SK-N-SH (cell line): ENCODE measurements around the gene CDX1. TPM values are rescaled to one million over a fixed set of nuclear protein-coding genes. Genes with fewer than 3 reads are reported as not detected.

ENCODE experiments used
- CTCF ChIA-PET: fragments of 300-600, 350-600 bp; formaldehyde crosslinking; extraction: SDS; loops from one replicate; lab custom pipeline; 2021; lab: Yijun Ruan, JAX
- POLR2A ChIA-PET: fragments of 350-600 bp; sonication (Branson Sonifier 250); formaldehyde crosslinking; extraction: SDS; loops from one replicate; lab custom pipeline; 2020; ENCODE audit warnings: antibody characterized with exemption, inconsistent platforms; lab: Yijun Ruan, JAX
- DNase-seq: peaks from one replicate; pipeline ENCODE4 v3.0.0; 2012
- H2AFZ ChIP-seq: fragments of 200-600 bp; sonication (generic); 2 replicates; pipeline ENCODE4 v1.8.1; 2016; ENCODE audit warnings: antibody characterized with exemption, mild to moderate bottlenecking, low read depth
- H3F3A ChIP-seq: fragments of 200-600 bp; sonication (generic); replicated peaks from 2 replicates; pipeline ENCODE3; 2016; ENCODE audit warnings: antibody characterized with exemption, mild to moderate bottlenecking; ENCODE audit not compliant: insufficient read depth
- H3K27ac ChIP-seq, 2 experiments: fragments of 200-500 bp in 1 of 2; fragments of 200-600 bp in 1 of 2; sonication (Bioruptor generic) in 1 of 2; sonication (generic), shearing (Covaris generic) in 1 of 2; 2 replicates each; pipeline versions ENCODE4 v1.5.1 to v1.6.1; 2014 to 2016; ENCODE audit warnings: low read depth in 2 of 2, inconsistent platforms in 1 of 2, low read length in 1 of 2, mild to moderate bottlenecking in 1 of 2, mixed read lengths in 1 of 2
- H3K27me3 ChIP-seq: fragments of 200-600 bp; sonication (generic), shearing (Covaris generic); 2 replicates; pipeline ENCODE4 v1.6.1; 2016; ENCODE audit warnings: mixed run types; ENCODE audit not compliant: insufficient read depth
- H3K36me3 ChIP-seq, 2 experiments: fragments of 200-500 bp in 1 of 2; fragments of 200-600 bp in 1 of 2; sonication (Bioruptor generic) in 1 of 2; sonication (generic) in 1 of 2; replicated peaks in 1 of 2; 2 replicates each; pipeline versions ENCODE3 to v1.5.1; 2014 to 2016; ENCODE audit warnings: low read length in 1 of 2, mild to moderate bottlenecking in 1 of 2; ENCODE audit not compliant: insufficient read depth in 2 of 2, control insufficient read depth in 1 of 2
- H3K4me1 ChIP-seq, 2 experiments: fragments of 200-500 bp in 1 of 2; fragments of 200-600 bp in 1 of 2; sonication (Bioruptor generic) in 1 of 2; sonication (generic), shearing (Covaris generic) in 1 of 2; 2 replicates each; pipeline versions ENCODE4 v1.5.1 to v1.6.1; 2014 to 2016; ENCODE audit warnings: low read depth in 1 of 2, low read length in 1 of 2, mixed run types in 1 of 2; ENCODE audit not compliant: insufficient read depth in 2 of 2, control insufficient read depth in 1 of 2
- H3K4me2 ChIP-seq: fragments of 200-600 bp; sonication (generic), shearing (Covaris generic); 2 replicates; pipeline ENCODE4 v1.6.1; 2017; ENCODE audit warnings: mixed run types
- H3K4me3 ChIP-seq, 2 experiments: fragments of 200-500 bp in 1 of 2; fragments of 200-600 bp in 1 of 2; sonication (Bioruptor generic) in 1 of 2; sonication (generic), shearing (Covaris generic) in 1 of 2; 2 replicates each; pipeline versions ENCODE4 v1.5.1 to v1.8.1; 2014 to 2016; ENCODE audit warnings: low read depth in 2 of 2, inconsistent platforms in 1 of 2, low read length in 1 of 2, mild to moderate bottlenecking in 1 of 2, mixed read lengths in 1 of 2, moderate library complexity in 1 of 2
- H3K79me2 ChIP-seq: fragments of 200-600 bp; sonication (generic); 2 replicates; pipeline ENCODE4 v1.8.1; 2017; ENCODE audit warnings: mild to moderate bottlenecking; ENCODE audit not compliant: insufficient read depth
- H3K9ac ChIP-seq: fragments of 200-600 bp; sonication (generic); 2 replicates; pipeline ENCODE4 v1.6.1; 2017; ENCODE audit warnings: mixed run types
- H3K9me2 ChIP-seq: fragments of 200-600 bp; sonication (generic); 2 replicates; pipeline ENCODE4 v1.6.1; 2017; ENCODE audit warnings: mixed run types
- H3K9me3 ChIP-seq: fragments of 200-600 bp; sonication (generic); 2 replicates; pipeline ENCODE4 v1.6.1; 2017; ENCODE audit warnings: mixed run types, mild to moderate bottlenecking, moderate library complexity
- H4K20me1 ChIP-seq: fragments of 200-600 bp; sonication (generic); 2 replicates; pipeline ENCODE4 v1.6.1; 2017; ENCODE audit warnings: mild to moderate bottlenecking, mixed run types; ENCODE audit not compliant: insufficient read depth
- CTCF ChIP-seq: fragments of 200-600 bp; sonication (generic); IDR thresholded peaks from 2 replicates; pipeline ENCODE4 v1.6.1; 2017; ENCODE audit warnings: antibody characterized with exemption, mild to moderate bottlenecking, moderate library complexity
- PBX3 ChIP-seq: IDR thresholded peaks from 2 replicates; pipeline ENCODE4; 2012
- RAD21 ChIP-seq: IDR thresholded peaks from 2 replicates; pipeline ENCODE4 v1.6.1; 2012; ENCODE audit warnings: mild to moderate bottlenecking, low read length
- REST ChIP-seq: IDR thresholded peaks from 2 replicates; pipeline ENCODE4 v1.6.1; 2012; ENCODE audit warnings: mild to moderate bottlenecking, low read depth, low read length, moderate library complexity
- SMC3 ChIP-seq: IDR thresholded peaks from 2 replicates; pipeline ENCODE4 v1.6.1; 2012; ENCODE audit warnings: low read depth, low read length, improper control_type of control experiment
- USF1 ChIP-seq: IDR thresholded peaks from 2 replicates; pipeline ENCODE4 v1.4.0; 2012; ENCODE audit warnings: low read depth, borderline replicate concordance
- WGBS: methylation state at CpG from one replicate; pipeline ENCODE4 v1.1.6; 2017; ENCODE audit warnings: low lambda C conversion rate; 5-methylcytosine and 5-hydroxymethylcytosine counted together
- polyA plus RNA-seq, 3 experiments: library from polyadenylated mRNA; depleted of rRNA; stranded (reverse); fragments of >200 nt; gene quantifications; 2 replicates each; pipeline ENCODE4 v1.2.3, GENCODE V29; 2012
- TF ChIP-seq, protein P1 (sequence below): fragments of 150-350 bp; IDR thresholded peaks from 2 replicates; pipeline ENCODE4 v1.6.1; 2016; ENCODE audit warnings: mild to moderate bottlenecking, low read depth, low read length

CDX1 gene
- polyA plus RNA-seq, 1 of the 3 experiments (the other 2 are of a cell fraction) = 0.23 TPM

DNA sequence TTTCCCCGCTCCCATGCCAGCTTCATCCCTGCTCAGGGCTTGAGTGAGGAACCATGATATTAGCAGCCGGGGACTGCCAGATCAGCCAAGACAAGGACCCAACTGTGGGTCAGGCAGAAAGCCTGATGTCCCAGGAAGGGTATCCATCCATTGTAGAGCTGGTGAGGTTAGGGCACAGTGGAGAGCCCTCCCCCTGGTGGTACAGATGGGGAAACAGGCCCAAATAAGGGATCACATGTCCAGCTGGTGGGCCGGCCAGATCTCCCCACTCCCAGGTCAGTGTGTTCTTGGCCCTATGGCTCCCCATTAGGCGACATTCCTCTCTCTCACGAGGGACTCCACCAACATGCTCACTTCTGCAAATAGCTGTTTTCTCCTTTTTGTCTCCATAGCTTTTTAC is 9.0 kb downstream of the CDX1 start:
- ChIA-PET CTCF (interaction anchor here (0.6 to 10.7 kb wide), 26 partner anchors 9 to 793 kb away, joined by 3 to 90 read pairs (median 4); partner anchors contain the start of genes CDX1, PDGFRB and SLC6A7), POLR2A (no interaction called here)
- Histone ChIP-seq H2AFZ (no peak overlapping the region), H3K4me1 (no peaks in the 10 kb centered on the region; a peak in 1 of 4 replicates), H3K9me2 (no peaks in the 10 kb centered on the region), H3K9me3 (no peaks in the 10 kb centered on the region), H3K4me3 (no peak overlapping the region), H3K4me2 (no peak overlapping the region), H3K27ac (no peak overlapping the region), H3K79me2 (no peaks in the 10 kb centered on the region), H3K27me3 (no peaks in the 10 kb centered on the region), H3K9ac (no peak overlapping the region), H3K36me3 (no peaks in the 10 kb centered on the region), H4K20me1 (no peaks in the 10 kb centered on the region), H3F3A (no peaks in the 10 kb centered on the region)
- 83% methylated on average over 4 of the region's 5 CpGs for WGBS
- DNase-seq = peak; percentile 83
- TF ChIP-seq REST = no peak
- no peak for TF ChIP-seq PBX3
- TF ChIP-seq, protein P1, sequence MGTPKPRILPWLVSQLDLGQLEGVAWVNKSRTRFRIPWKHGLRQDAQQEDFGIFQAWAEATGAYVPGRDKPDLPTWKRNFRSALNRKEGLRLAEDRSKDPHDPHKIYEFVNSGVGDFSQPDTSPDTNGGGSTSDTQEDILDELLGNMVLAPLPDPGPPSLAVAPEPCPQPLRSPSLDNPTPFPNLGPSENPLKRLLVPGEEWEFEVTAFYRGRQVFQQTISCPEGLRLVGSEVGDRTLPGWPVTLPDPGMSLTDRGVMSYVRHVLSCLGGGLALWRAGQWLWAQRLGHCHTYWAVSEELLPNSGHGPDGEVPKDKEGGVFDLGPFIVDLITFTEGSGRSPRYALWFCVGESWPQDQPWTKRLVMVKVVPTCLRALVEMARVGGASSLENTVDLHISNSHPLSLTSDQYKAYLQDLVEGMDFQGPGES = no peak
- TF ChIP-seq USF1 = peak; percentile 64; the same call in 1 of the 2 replicates
- TF ChIP-seq CTCF = peak; percentile 60
- peak; percentile 65 for TF ChIP-seq SMC3
- peak; percentile 62 for TF ChIP-seq RAD21
